Measurements from ENCODE around the gene CLEC4G. TPM values are rescaled to one million over a fixed set of nuclear protein-coding genes. Genes with fewer than 3 reads are reported as not detected.

The CLEC4G gene
- total and polyA plus RNA-seq, 2 donors from 2014 or later: 0.72 to 1.1 TPM

DNA sequence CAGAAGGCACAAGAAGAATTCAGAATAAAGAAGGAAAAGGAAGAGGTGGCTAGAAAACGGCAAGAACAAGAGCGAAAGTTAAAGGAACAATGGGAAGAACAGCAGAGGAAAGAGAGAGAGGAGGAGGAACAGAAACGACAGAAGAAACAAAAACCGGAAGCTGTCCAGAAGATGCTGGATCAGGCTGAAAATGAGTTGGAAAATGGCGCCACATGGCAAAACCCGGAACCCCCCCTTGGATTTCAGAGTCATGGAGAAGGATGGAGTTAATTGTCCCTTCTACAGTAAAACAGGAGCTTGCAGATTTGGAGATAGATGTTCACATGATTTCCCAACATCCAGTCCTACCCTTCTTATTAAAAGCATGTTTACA is 8.8 kb upstream of the CLEC4G start:
- no peak for TF ChIP-seq CTCF (IDR thresholded peaks at IDR 0.05; ENCODE audit: borderline replicate concordance, extremely low read depth, insufficient read depth)

GRCh38 chr19:7739801-7740681 is 8.1 kb upstream of the CLEC4G start:
- Histone ChIP-seq H3K27ac (ENCODE audit: low read depth in 2 of 2, low read length in 2 of 2) (no peak overlapping the region), H3K9ac (ENCODE audit: low read length in 3 of 3) (no peak overlapping the region), H3K36me3 (ENCODE audit: control insufficient read depth in 2 of 3, insufficient read depth in 3 of 3, low read length in 3 of 3) (no peaks in the 10 kb centered on the region), H3K4me3 (ENCODE audit: low read length in 3 of 3) (no peak overlapping the region), H3K4me1 (ENCODE audit: control insufficient read depth in 2 of 3, insufficient read depth in 2 of 3, low read depth in 1 of 3, low read length in 3 of 3) (no peaks in the 10 kb centered on the region), H3K27me3 (ENCODE audit: control insufficient read depth, insufficient read depth, low read length) (no peaks in the 10 kb centered on the region), H3K9me3 (ENCODE audit: control insufficient read depth in 2 of 3, insufficient read depth in 1 of 3, low read length in 3 of 3) (no peaks in the 10 kb centered on the region)
- FAIRE-seq (no peak), DNase-seq (no peak)
- intact Hi-C loops (cut with DNase I): no loop called here
- no peak for TF ChIP-seq CTCF (IDR thresholded peaks at IDR 0.05; ENCODE audit: borderline replicate concordance, extremely low read depth, insufficient read depth)

More for the DNA sequence above, 8.8 kb upstream of the CLEC4G start:
- FAIRE-seq (no peak), DNase-seq (no peak)
- no peak overlapping the region for H3K9ac ChIP-seq (ENCODE audit: low read length in 3 of 3)
- no peaks in the 10 kb centered on the region for H3K27me3 ChIP-seq (ENCODE audit: control insufficient read depth, insufficient read depth, low read length)
- H3K4me3 ChIP-seq (ENCODE audit: low read length in 3 of 3): no peak overlapping the region
- intact Hi-C loops (cut with DNase I): no loop called here
- H3K36me3 ChIP-seq (ENCODE audit: control insufficient read depth in 2 of 3, insufficient read depth in 3 of 3, low read length in 3 of 3): no peaks in the 10 kb centered on the region
- H3K4me1 ChIP-seq (ENCODE audit: control insufficient read depth in 2 of 3, insufficient read depth in 2 of 3, low read depth in 1 of 3, low read length in 3 of 3): no peaks in the 10 kb centered on the region
- H3K9me3 ChIP-seq (ENCODE audit: control insufficient read depth in 2 of 3, insufficient read depth in 1 of 3, low read length in 3 of 3): no peaks in the 10 kb centered on the region
- no peak overlapping the region for H3K27ac ChIP-seq (ENCODE audit: low read depth in 2 of 2, low read length in 2 of 2)

- H3K9ac ChIP-seq (ENCODE audit: low read length in 3 of 3): no peak overlapping the region
- H3K4me1 ChIP-seq (ENCODE audit: control insufficient read depth in 2 of 3, insufficient read depth in 2 of 3, low read depth in 1 of 3, low read length in 3 of 3): no peaks in the 10 kb centered on the region
- no peak overlapping the region for H3K4me3 ChIP-seq (ENCODE audit: low read length in 3 of 3)
- no peak for FAIRE-seq
- no peak overlapping the region for H3K27ac ChIP-seq (ENCODE audit: low read depth in 2 of 2, low read length in 2 of 2)
- no peak for TF ChIP-seq CTCF (IDR thresholded peaks at IDR 0.05; ENCODE audit: borderline replicate concordance, extremely low read depth, insufficient read depth)
- no peaks in the 10 kb centered on the region for H3K27me3 ChIP-seq (ENCODE audit: control insufficient read depth, insufficient read depth, low read length)
- intact Hi-C loops (cut with DNase I): no loop called here
- DNase-seq: no peak
- no peaks in the 10 kb centered on the region for H3K36me3 ChIP-seq (ENCODE audit: control insufficient read depth in 2 of 3, insufficient read depth in 3 of 3, low read length in 3 of 3)
- no peaks in the 10 kb centered on the region for H3K9me3 ChIP-seq (ENCODE audit: control insufficient read depth in 2 of 3, insufficient read depth in 1 of 3, low read length in 3 of 3)
Observed at GRCh38 chr19:7739211-7739755, 7.4 kb upstream of the CLEC4G start.
